ENCODE data around the gene S100P.

S100P gene

DNA sequence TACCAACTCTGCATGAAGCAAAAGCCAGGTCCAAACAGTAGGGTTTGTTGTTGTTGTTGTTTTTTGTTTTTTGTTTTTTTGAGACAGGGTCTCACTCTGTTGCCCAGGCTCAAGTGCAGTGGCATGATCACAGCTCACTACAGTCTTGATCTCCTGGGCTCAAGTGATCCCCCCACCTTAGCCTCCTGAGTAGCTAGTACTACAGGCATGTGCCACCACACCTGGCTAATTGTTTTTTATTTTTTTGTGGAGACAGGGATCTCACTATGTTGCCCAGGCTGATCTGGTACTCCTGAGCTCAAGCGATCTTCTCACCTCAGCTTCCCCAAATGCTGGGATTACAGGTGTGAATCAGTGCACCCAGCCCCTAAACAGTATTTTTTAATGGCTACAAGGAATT, 6.2 kb downstream of the S100P start:
- Histone ChIP-seq H3K9ac (ENCODE audit: low read length in 2 of 2) (no peak overlapping the region), H3K4me3 (ENCODE audit: low read length in 2 of 2) (no peak overlapping the region), H3K27me3 (ENCODE audit: control insufficient read depth in 1 of 2, insufficient read depth in 2 of 2, low read length in 2 of 2) (no peaks in the 10 kb centered on the region), H3K9me3 (ENCODE audit: control insufficient read depth in 2 of 2, low read length in 2 of 2) (no peaks in the 10 kb centered on the region), H3K4me1 (ENCODE audit: control insufficient read depth, insufficient read depth, low read length) (peaks cover 7% of the 10 kb centered on the region), H3K27ac (ENCODE audit: low read length) (no peak overlapping the region), H3K36me3 (ENCODE audit: control insufficient read depth in 2 of 2, insufficient read depth in 2 of 2, low read length in 2 of 2) (peaks cover 4 to 5% of the 10 kb centered on the region in 2 donors)

- H3K9me3 ChIP-seq (ENCODE audit: control insufficient read depth in 2 of 2, low read length in 2 of 2), result no peaks in the 10 kb centered on the region
- H3K4me3 ChIP-seq (ENCODE audit: low read length in 2 of 2), result no peak overlapping the region
- H3K27me3 ChIP-seq (ENCODE audit: control insufficient read depth in 1 of 2, insufficient read depth in 2 of 2, low read length in 2 of 2), result no peaks in the 10 kb centered on the region
- H3K4me1 ChIP-seq (ENCODE audit: control insufficient read depth, insufficient read depth, low read length), result peaks cover 7% of the 10 kb centered on the region
- H3K27ac ChIP-seq (ENCODE audit: low read length), result no peak overlapping the region
- H3K36me3 ChIP-seq (ENCODE audit: control insufficient read depth in 2 of 2, insufficient read depth in 2 of 2, low read length in 2 of 2), result peaks cover 5 to 7% of the 10 kb centered on the region in 2 donors
- no peak overlapping the region for H3K9ac ChIP-seq (ENCODE audit: low read length in 2 of 2)
These were observed 7.7 kb downstream of the S100P start for GRCh38 chr4:6701371-6701770.

GRCh38 chr4:6702761-6703160, 9.1 kb downstream of the S100P start:
- Histone ChIP-seq H3K36me3 (ENCODE audit: control insufficient read depth in 2 of 2, insufficient read depth in 2 of 2, low read length in 2 of 2) (peaks cover 8% of the 10 kb centered on the region in 2 donors), H3K4me1 (ENCODE audit: control insufficient read depth, insufficient read depth, low read length) (peaks cover 8% of the 10 kb centered on the region), H3K4me3 (ENCODE audit: low read length in 2 of 2) (no peak overlapping the region), H3K27me3 (ENCODE audit: control insufficient read depth in 1 of 2, insufficient read depth in 2 of 2, low read length in 2 of 2) (no peaks in the 10 kb centered on the region), H3K9ac (ENCODE audit: low read length in 2 of 2) (no peak overlapping the region), H3K27ac (ENCODE audit: low read length) (no peak overlapping the region), H3K9me3 (ENCODE audit: control insufficient read depth in 2 of 2, low read length in 2 of 2) (no peaks in the 10 kb centered on the region)

- Histone ChIP-seq H3K9me3 (ENCODE audit: control insufficient read depth in 2 of 2, low read length in 2 of 2) (no peaks in the 10 kb centered on the region), H3K27me3 (ENCODE audit: control insufficient read depth in 1 of 2, insufficient read depth in 2 of 2, low read length in 2 of 2) (no peaks in the 10 kb centered on the region), H3K4me1 (ENCODE audit: control insufficient read depth, insufficient read depth, low read length) (peaks cover 14% of the 10 kb centered on the region), H3K27ac (ENCODE audit: low read length) (no peak overlapping the region), H3K4me3 (ENCODE audit: low read length in 2 of 2) (no peak overlapping the region), H3K36me3 (ENCODE audit: control insufficient read depth in 2 of 2, insufficient read depth in 2 of 2, low read length in 2 of 2) (peaks cover 8 to 10% of the 10 kb centered on the region in 2 donors), H3K9ac (ENCODE audit: low read length in 2 of 2) (no peak overlapping the region)
These were observed 10.1 kb downstream of the S100P start for GRCh38 chr4:6703786-6704185.

DNA sequence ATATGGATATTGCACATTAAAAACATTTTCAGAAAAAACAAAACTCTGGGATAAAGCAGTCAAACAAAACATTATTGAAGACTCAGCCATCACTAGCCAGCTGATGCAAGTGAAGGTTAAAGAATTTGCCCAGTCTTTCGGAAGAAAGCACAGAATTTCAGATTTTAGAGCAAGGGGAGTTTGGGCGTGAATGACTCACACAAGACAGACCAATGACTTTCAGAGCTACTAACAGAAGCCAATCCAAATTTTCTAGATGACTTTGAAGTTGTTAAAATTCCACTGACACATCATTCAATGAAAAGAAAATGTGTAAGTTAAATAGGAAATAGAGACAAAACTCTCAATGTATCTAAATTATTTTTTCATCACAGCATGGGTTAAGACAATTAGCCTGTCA, 12.0 kb downstream of the S100P start:
- Histone ChIP-seq H3K36me3 (ENCODE audit: control insufficient read depth in 2 of 2, insufficient read depth in 2 of 2, low read length in 2 of 2) (peaks cover 7 to 10% of the 10 kb centered on the region in 2 donors), H3K4me3 (ENCODE audit: low read length in 2 of 2) (no peak overlapping the region), H3K4me1 (ENCODE audit: control insufficient read depth, insufficient read depth, low read length) (peaks cover 21% of the 10 kb centered on the region), H3K27ac (ENCODE audit: low read length) (no peak overlapping the region), H3K9ac (ENCODE audit: low read length in 2 of 2) (no peak overlapping the region), H3K9me3 (ENCODE audit: control insufficient read depth in 2 of 2, low read length in 2 of 2) (no peaks in the 10 kb centered on the region), H3K27me3 (ENCODE audit: control insufficient read depth in 1 of 2, insufficient read depth in 2 of 2, low read length in 2 of 2) (no peaks in the 10 kb centered on the region)

DNA sequence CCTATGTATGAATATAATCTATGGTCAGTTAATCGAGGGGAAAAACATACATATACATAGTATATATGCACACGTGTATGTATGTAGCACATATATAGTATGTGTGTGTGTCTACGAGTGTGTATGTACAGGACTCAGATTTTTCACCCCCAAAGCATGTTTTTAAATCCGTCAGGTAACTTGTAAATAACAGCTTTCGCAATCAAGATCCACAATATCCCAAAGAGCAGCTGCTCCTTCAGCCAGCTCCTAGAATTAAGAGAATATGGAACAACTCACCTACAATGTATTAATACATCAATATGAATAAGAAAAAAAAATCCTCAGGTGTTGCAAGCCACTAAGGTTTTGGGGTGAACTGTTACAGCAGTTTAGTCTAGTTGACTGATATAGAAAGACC, 12.5 kb downstream of the S100P start:
- H3K27me3 ChIP-seq (ENCODE audit: control insufficient read depth in 1 of 2, insufficient read depth in 2 of 2, low read length in 2 of 2), result no peaks in the 10 kb centered on the region
- no peak overlapping the region for H3K27ac ChIP-seq (ENCODE audit: low read length)
- peaks cover 7 to 10% of the 10 kb centered on the region in 2 donors for H3K36me3 ChIP-seq (ENCODE audit: control insufficient read depth in 2 of 2, insufficient read depth in 2 of 2, low read length in 2 of 2)
- no peak overlapping the region for H3K4me3 ChIP-seq (ENCODE audit: low read length in 2 of 2)
- H3K9ac ChIP-seq (ENCODE audit: low read length in 2 of 2), result no peak overlapping the region
- peaks cover 21% of the 10 kb centered on the region for H3K4me1 ChIP-seq (ENCODE audit: control insufficient read depth, insufficient read depth, low read length)
- no peaks in the 10 kb centered on the region for H3K9me3 ChIP-seq (ENCODE audit: control insufficient read depth in 2 of 2, low read length in 2 of 2)

DNA sequence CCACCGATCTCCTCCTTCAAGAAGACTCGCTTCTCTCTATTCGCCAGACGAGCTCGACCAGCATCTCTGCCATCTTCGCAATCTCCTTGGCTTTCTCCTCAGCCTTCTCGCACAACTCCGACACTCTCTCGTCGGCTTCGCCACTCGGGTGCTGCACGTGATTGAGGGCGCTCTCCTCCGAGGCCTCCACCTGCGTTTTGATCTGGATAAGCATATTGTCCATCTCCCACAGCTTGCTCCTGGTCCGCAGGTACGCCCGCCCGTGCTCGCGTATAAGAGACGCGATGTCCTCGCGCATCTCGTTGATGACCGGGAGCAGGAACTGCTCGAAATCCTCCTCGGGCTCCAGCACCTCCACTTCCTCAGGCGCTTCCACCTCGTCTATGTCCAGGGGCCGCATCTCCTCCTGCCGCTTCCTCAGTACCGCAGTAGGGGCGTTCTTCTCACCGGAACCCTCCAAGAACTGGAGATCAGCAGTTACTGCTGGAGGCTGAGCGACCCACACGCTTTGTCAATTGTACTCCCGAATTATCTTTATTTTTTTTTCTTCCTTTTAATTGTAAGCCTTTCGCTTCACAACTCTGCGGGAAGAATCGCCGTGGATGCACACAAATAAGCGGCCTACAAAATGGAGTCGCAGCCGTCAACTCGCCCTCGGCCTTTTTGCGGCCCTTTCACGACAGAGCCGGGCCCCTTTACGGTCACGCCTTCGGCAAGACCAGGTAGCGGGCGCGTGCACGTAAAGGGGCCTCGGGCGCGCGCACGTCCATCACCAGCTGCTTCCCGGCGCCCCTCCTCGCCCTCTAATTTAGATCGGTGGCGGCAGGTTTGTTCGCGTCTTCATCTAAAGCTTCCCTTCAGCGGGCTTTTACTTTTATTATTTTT, 15.8 kb downstream of the S100P start, which contains the start of gene MRFAP1L1:
Gene MRFAP1L1, minus strand, starts transcription at position 636 of the 885 bp plus-strand sequence. Its CDS starts 236 bp downstream, at position 400.
- no peaks in the 10 kb centered on the region for H3K9me3 ChIP-seq (ENCODE audit: control insufficient read depth in 2 of 2, low read length in 2 of 2)
- H3K27ac ChIP-seq (ENCODE audit: low read length), result peak within 1 kb of the TSS; percentile 72
- peaks cover 15% of the 10 kb centered on the region for H3K4me1 ChIP-seq (ENCODE audit: control insufficient read depth, insufficient read depth, low read length)
- H3K27me3 ChIP-seq (ENCODE audit: control insufficient read depth in 1 of 2, insufficient read depth in 2 of 2, low read length in 2 of 2), result no peaks in the 10 kb centered on the region
- peak within 1 kb of the TSS; percentile 80 to 93 for H3K9ac ChIP-seq (ENCODE audit: low read length in 2 of 2)
- H3K36me3 ChIP-seq (ENCODE audit: control insufficient read depth in 2 of 2, insufficient read depth in 2 of 2, low read length in 2 of 2), result peaks cover 3 to 6% of the 10 kb centered on the region in 2 donors
- peak within 1 kb of the TSS; percentile 87 to 99 for H3K4me3 ChIP-seq (ENCODE audit: low read length in 2 of 2)

- H3K4me3 ChIP-seq (ENCODE audit: low read length in 2 of 2), result peak overlapping the region; percentile 87 to 99
- peak overlapping the region; percentile 72 for H3K27ac ChIP-seq (ENCODE audit: low read length)
These were observed 16.6 kb downstream of the S100P start for GRCh38 chr4:6710282-6710681.

DNA sequence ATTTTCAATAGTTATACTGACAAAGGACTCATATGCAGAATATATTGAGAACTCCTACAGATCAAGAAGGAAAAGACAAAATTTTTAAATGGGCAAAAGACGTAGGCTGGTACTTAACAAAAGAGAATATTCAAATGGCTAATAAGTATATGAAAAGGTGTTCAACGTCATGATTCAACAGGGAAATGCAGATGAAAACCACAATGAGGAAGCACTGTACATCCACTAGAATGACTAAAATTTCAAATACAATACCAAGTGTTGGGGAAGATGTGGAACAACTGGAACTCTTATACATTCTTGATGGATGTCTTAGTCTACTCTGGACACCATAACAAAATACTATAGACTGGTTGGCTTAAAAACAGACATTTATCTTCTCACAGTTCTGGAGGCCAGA, 17.3 kb downstream of the S100P start:
- no peaks in the 10 kb centered on the region for H3K9me3 ChIP-seq (ENCODE audit: control insufficient read depth in 2 of 2, low read length in 2 of 2)
- no peak overlapping the region for H3K27ac ChIP-seq (ENCODE audit: low read length)
- no peak overlapping the region for H3K4me3 ChIP-seq (ENCODE audit: low read length in 2 of 2)
- peaks cover 3 to 6% of the 10 kb centered on the region in 2 donors for H3K36me3 ChIP-seq (ENCODE audit: control insufficient read depth in 2 of 2, insufficient read depth in 2 of 2, low read length in 2 of 2)
- H3K4me1 ChIP-seq (ENCODE audit: control insufficient read depth, insufficient read depth, low read length), result peaks cover 15% of the 10 kb centered on the region
- H3K27me3 ChIP-seq (ENCODE audit: control insufficient read depth in 1 of 2, insufficient read depth in 2 of 2, low read length in 2 of 2), result no peaks in the 10 kb centered on the region
- H3K9ac ChIP-seq (ENCODE audit: low read length in 2 of 2), result no peak overlapping the region

More at GRCh38 chr4:6710282-6710681, 16.6 kb downstream of the S100P start:
- H3K36me3 ChIP-seq (ENCODE audit: control insufficient read depth in 2 of 2, insufficient read depth in 2 of 2, low read length in 2 of 2), result peaks cover 3 to 6% of the 10 kb centered on the region in 2 donors
- H3K4me1 ChIP-seq (ENCODE audit: control insufficient read depth, insufficient read depth, low read length), result peaks cover 15% of the 10 kb centered on the region
- peak overlapping the region; percentile 80 for H3K9ac ChIP-seq (ENCODE audit: low read length in 2 of 2)
- no peaks in the 10 kb centered on the region for H3K27me3 ChIP-seq (ENCODE audit: control insufficient read depth in 1 of 2, insufficient read depth in 2 of 2, low read length in 2 of 2)
- no peaks in the 10 kb centered on the region for H3K9me3 ChIP-seq (ENCODE audit: control insufficient read depth in 2 of 2, low read length in 2 of 2)

GRCh38 chr4:6714954-6715353, 21.3 kb downstream of the S100P start:
- no peak overlapping the region for H3K4me3 ChIP-seq (ENCODE audit: low read length in 2 of 2)
- H3K9ac ChIP-seq (ENCODE audit: low read length in 2 of 2), result no peak overlapping the region
- no peaks in the 10 kb centered on the region for H3K9me3 ChIP-seq (ENCODE audit: control insufficient read depth in 2 of 2, low read length in 2 of 2)
- peaks cover 13% of the 10 kb centered on the region for H3K4me1 ChIP-seq (ENCODE audit: control insufficient read depth, insufficient read depth, low read length)
- H3K36me3 ChIP-seq (ENCODE audit: control insufficient read depth in 2 of 2, insufficient read depth in 2 of 2, low read length in 2 of 2), result no peaks in the 10 kb centered on the region
- H3K27me3 ChIP-seq (ENCODE audit: control insufficient read depth in 1 of 2, insufficient read depth in 2 of 2, low read length in 2 of 2), result no peaks in the 10 kb centered on the region
- no peak overlapping the region for H3K27ac ChIP-seq (ENCODE audit: low read length)

- Histone ChIP-seq H3K27me3 (ENCODE audit: control insufficient read depth in 1 of 2, insufficient read depth in 2 of 2, low read length in 2 of 2) (no peaks in the 10 kb centered on the region), H3K36me3 (ENCODE audit: control insufficient read depth in 2 of 2, insufficient read depth in 2 of 2, low read length in 2 of 2) (no peaks in the 10 kb centered on the region), H3K9me3 (ENCODE audit: control insufficient read depth in 2 of 2, low read length in 2 of 2) (no peaks in the 10 kb centered on the region), H3K27ac (ENCODE audit: low read length) (peak overlapping the region; percentile 75), H3K4me3 (ENCODE audit: low read length in 2 of 2) (peak overlapping the region; percentile 56 to 91), H3K9ac (ENCODE audit: low read length in 2 of 2) (peak overlapping the region; percentile 66 to 82), H3K4me1 (ENCODE audit: control insufficient read depth, insufficient read depth, low read length) (peaks cover 16% of the 10 kb centered on the region)
These were observed 22.0 kb downstream of the S100P start for GRCh38 chr4:6715704-6716017.
